ENCODE results near the gene DPAGT1. TPM values are rescaled to one million over a fixed set of nuclear protein-coding genes. Genes with fewer than 3 reads are reported as not detected.
"Not testable (repeated sequence)": the region's sequence is repeated elsewhere in the genome, so short reads cannot be mapped to it uniquely, and the experiment has no call there.

The DPAGT1 gene
- total RNA-seq, 3 donors from 2014 or later: 36.9 to 48.2 (median 39.5) TPM

DNA sequence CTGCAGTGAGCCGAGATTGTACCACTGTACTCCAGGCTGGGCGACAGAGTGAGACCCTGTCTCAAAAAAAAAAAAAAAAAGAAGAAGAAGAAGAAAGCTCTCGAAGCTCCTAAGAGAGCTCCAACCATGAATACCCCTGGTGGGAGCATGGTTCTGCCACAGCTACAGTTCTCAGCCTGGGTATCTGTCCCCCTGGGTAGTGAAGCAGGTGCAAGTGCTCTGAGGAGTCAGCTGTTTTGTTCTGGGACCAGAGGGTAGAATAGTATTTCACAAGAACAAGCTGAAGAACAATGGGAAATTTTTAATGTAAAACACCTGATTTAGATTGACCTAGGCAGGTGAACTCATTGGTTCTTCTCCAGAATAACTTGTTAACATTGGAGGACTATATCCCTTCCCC, 40.4 kb downstream of the DPAGT1 start:
- intact Hi-C loops (cut with DNase I, micrococcal nuclease): no loop called here
- Histone ChIP-seq H3K9me3 (no peaks in the 10 kb centered on the region), H3K4me1 (ENCODE audit: low read depth) (peaks cover 10% of the 10 kb centered on the region), H3K36me3 (ENCODE audit: low read depth) (no peaks in the 10 kb centered on the region), H3K4me3 (no peak overlapping the region)
- TF ChIP-seq CTCF (IDR thresholded peaks at IDR 0.05): no peak
- DNase-seq: no peak
- no peak for ATAC-seq

- H3K4me3 ChIP-seq; H3K36me3 ChIP-seq (ENCODE audit: low read depth); intact Hi-C loops (cut with DNase I, micrococcal nuclease); H3K9me3 ChIP-seq; DNase-seq; ATAC-seq: not testable (repeated sequence)
- peaks cover 19% of the 10 kb centered on the region for H3K4me1 ChIP-seq (ENCODE audit: low read depth)
Observed at GRCh38 chr11:119059128-119059527, 42.5 kb downstream of the DPAGT1 start.

DNA sequence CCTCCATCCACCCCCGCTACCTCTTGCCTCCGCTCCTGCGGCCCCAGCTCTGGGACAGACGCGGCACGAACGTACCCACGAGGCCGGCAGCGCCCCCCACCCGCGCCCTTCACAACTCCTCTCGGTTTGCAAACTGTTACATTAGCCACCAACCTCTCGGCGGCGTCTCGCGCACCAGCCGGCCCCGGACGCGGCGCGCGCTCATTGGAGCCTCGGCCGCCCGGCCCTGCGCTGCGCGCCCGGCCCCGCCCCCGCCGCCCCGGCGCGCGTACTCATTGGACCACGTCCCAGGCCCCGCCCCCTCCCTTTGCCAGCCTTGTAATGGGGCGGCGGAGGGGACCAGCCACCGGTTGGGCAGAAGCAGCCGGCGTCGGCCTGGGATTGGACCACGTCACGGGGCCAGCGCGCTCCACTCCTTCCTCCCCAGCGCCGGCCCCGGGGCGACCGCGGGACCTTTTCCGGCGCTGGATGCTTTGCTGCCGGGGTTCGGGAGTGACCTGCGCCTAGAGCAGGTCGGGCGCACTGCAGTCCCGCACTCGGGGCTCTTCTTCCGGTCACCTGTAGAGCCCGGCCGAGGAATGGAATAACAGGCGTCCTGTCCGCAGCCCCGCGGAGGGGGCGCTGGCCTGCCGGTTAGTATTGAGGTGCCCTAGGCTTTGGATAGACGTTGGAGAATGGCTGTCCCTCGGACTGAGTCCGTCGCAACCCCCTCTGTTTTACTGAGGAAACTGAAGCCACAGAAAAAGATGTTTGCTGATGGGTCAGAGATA, 44.5 kb downstream of the DPAGT1 start, which contains the start of gene HYOU1:
HYOU1 (minus strand) TSS at position 206 of the 770 bp plus-strand sequence. CDS start 1,045 bp downstream, outside the sequence.
- no peak for TF ChIP-seq CTCF (IDR thresholded peaks at IDR 0.05)
- peak; percentile 99 to 100 (median 99) for DNase-seq
- peak within 1 kb of the TSS; percentile 87 for H3K4me3 ChIP-seq
- intact Hi-C loops (cut with DNase I, micrococcal nuclease): no loop called here
- H3K36me3 ChIP-seq (ENCODE audit: low read depth): no peaks in the 10 kb centered on the region
- no peaks in the 10 kb centered on the region for H3K9me3 ChIP-seq
- H3K4me1 ChIP-seq (ENCODE audit: low read depth): peaks cover 16% of the 10 kb centered on the region
- ATAC-seq: peak; percentile 96

GRCh38 chr11:119056421-119056999, 45.1 kb downstream of the DPAGT1 start:
- intact Hi-C loops (cut with DNase I, micrococcal nuclease): no loop called here
- H3K9me3 ChIP-seq: no peaks in the 10 kb centered on the region
- peak overlapping the region; percentile 87 for H3K4me3 ChIP-seq
- no peaks in the 10 kb centered on the region for H3K36me3 ChIP-seq (ENCODE audit: low read depth)
- DNase-seq: peak; percentile 49 to 79 (median 75)
- TF ChIP-seq CTCF (IDR thresholded peaks at IDR 0.05): no peak
- peak; percentile 50 for ATAC-seq
- H3K4me1 ChIP-seq (ENCODE audit: low read depth): peaks cover 16% of the 10 kb centered on the region

DNA sequence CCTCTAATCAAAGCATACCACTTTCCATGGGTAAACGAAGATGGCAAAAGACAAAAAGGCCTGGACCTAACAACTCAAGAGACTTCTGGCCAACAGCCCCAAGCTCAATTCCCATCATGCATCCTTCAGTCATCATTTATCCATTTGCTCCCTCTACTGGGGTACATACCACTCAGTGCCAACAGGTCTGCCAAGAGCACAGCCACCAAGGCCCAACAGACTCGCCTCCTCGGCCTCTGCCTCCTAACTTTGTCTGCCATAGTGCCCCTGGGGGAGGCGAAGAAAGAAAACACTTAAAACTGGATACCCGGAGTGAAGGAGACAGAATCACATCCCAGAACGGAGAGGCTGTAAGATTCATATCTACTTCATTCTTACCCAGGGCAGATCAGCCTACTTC, 45.8 kb downstream of the DPAGT1 start:
- TF ChIP-seq CTCF (IDR thresholded peaks at IDR 0.05): no peak
- DNase-seq: no peak
- Histone ChIP-seq H3K4me3 (no peak overlapping the region), H3K9me3 (no peaks in the 10 kb centered on the region), H3K36me3 (ENCODE audit: low read depth) (no peaks in the 10 kb centered on the region), H3K4me1 (ENCODE audit: low read depth) (peaks cover 16% of the 10 kb centered on the region)
- intact Hi-C loops (cut with DNase I, micrococcal nuclease): no loop called here
- ATAC-seq: no peak

DNA sequence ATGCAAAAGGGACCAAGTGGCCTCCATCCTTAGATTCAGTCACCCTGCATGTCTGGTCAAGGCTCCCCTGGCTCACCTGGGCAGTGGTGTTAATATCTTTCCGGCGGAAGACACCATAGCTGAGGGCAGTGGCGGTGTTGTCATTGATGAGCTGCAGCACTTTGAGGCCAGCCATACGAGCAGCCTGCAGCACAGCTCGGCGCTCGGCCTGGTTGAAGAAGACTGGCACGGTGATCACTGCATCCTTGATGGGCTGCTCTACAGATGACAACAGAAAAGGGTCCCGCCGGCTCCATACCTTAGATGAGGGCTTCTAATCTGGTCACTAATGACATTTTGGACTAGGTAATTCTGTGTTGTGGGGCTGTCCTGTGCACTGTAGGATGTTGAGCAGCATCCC, 47.2 kb downstream of the DPAGT1 start:
- no peaks in the 10 kb centered on the region for H3K9me3 ChIP-seq
- H3K4me1 ChIP-seq (ENCODE audit: low read depth): peaks cover 16% of the 10 kb centered on the region
- intact Hi-C loops (cut with DNase I, micrococcal nuclease): no loop called here
- DNase-seq: no peak
- no peak for TF ChIP-seq CTCF (IDR thresholded peaks at IDR 0.05)
- H3K36me3 ChIP-seq (ENCODE audit: low read depth): peaks cover 3% of the 10 kb centered on the region
- no peak for ATAC-seq
- H3K4me3 ChIP-seq: no peak overlapping the region
